ENCODE measurements around the gene GLIS1. TPM values are rescaled to one million over a fixed set of nuclear protein-coding genes. Genes with fewer than 3 reads are reported as not detected.

Gene GLIS1
- total and polyA plus RNA-seq, 11 donors = 0.06 to 0.35 (median 0.13) TPM; not detected in 6

- intact Hi-C loops (cut with DNase I) = no loop called here
- DNase-seq = peak in 2 of 5 donors; percentile 20 to 46
- H3K36me3 ChIP-seq = no peaks in the 10 kb centered on the region
- TF ChIP-seq POLR2A (IDR thresholded peaks at IDR 0.05) (no peak), CTCF (IDR thresholded peaks at IDR 0.05) (no peak)
- H3K4me1 ChIP-seq = no peaks in the 10 kb centered on the region
- no peaks in the 10 kb centered on the region for H3K9me3 ChIP-seq
- no peak overlapping the region for H3K27ac ChIP-seq
- H3K27me3 ChIP-seq = peaks cover 0 to 18% (median 0%) of the 10 kb centered on the region in 9 donors
- ATAC-seq = no peak
- H3K4me3 ChIP-seq = no peak overlapping the region
- 87 to 92% (median 89%) methylated on average over 12 to 15 of the region's 15 CpGs for WGBS, 4 donors
Measured at GRCh38 chr1:53560581-53561502, 178.1 kb downstream of the GLIS1 start.

- H3K9me3 ChIP-seq = no peaks in the 10 kb centered on the region
- intact Hi-C loops (cut with DNase I) = no loop called here
- WGBS, 4 donors = 78 to 87% (median 81%) methylated on average over 8 to 12 of the region's 12 CpGs
- TF ChIP-seq POLR2A (IDR thresholded peaks at IDR 0.05) = no peak
- no peak for TF ChIP-seq CTCF (IDR thresholded peaks at IDR 0.05)
- no peak overlapping the region for H3K4me3 ChIP-seq
- no peaks in the 10 kb centered on the region for H3K4me1 ChIP-seq
- no peak overlapping the region for H3K27ac ChIP-seq
- no peaks in the 10 kb centered on the region for H3K36me3 ChIP-seq
- ATAC-seq (no peak), DNase-seq (peak in 1 of 5 donors; percentile 26)
- H3K27me3 ChIP-seq = peaks cover 0 to 18% (median 0%) of the 10 kb centered on the region in 9 donors
Measured at GRCh38 chr1:53559854-53560580, 178.9 kb downstream of the GLIS1 start.

- 66 to 80% (median 69%) methylated on average over 10 to 13 of the region's 13 CpGs for WGBS, 4 donors
- Histone ChIP-seq H3K9me3 (no peaks in the 10 kb centered on the region), H3K4me1 (no peaks in the 10 kb centered on the region), H3K27me3 (peaks cover 0 to 18% (median 0%) of the 10 kb centered on the region in 9 donors), H3K27ac (no peak overlapping the region), H3K36me3 (no peaks in the 10 kb centered on the region), H3K4me3 (no peak overlapping the region)
- intact Hi-C loops (cut with DNase I) = no loop called here
- no peak for ATAC-seq
- TF ChIP-seq CTCF (IDR thresholded peaks at IDR 0.05) (no peak), POLR2A (IDR thresholded peaks at IDR 0.05) (no peak)
- peak in 2 of 5 donors; percentile 8 to 40 for DNase-seq
Measured at GRCh38 chr1:53559391-53559815, 179.6 kb downstream of the GLIS1 start.

All from heart left ventricle (tissue), 16 donors.